Posterior vena cava (tissue), 2 donors: Measurements from ENCODE around the gene BPHL. TPM values are rescaled to one million over a fixed set of nuclear protein-coding genes. Genes with fewer than 3 reads are reported as not detected.
"Not testable (repeated sequence)": the region's sequence is repeated elsewhere in the genome, so short reads cannot be mapped to it uniquely, and the experiment has no call there.

ENCODE experiments used
- DNase-seq: peaks from one replicate; pipeline ENCODE4 v3.0.0-alpha.2; 2020; ENCODE audit warnings: low spot score
- intact Hi-C, 2 donors: fragments of 100-400 bp; cut with DNase I; formaldehyde crosslinking; loops; one replicate each; pipeline versions ENCODE4 v1.14.1 to v1.14.2; 2022 to 2023
- total RNA-seq, 2 donors: library from RNA; stranded (reverse); fragmentation: NEBNext Ultra II Directional; extraction: Animal tissue kit (Norgen Biotek cat#: 25700); gene quantifications; one replicate each; pipeline ENCODE4 v1.2.1, GENCODE V29; 2021
- donor health status: DM: yes; HTN: yes; CAD: no.
- donor health status: DM: yes; HTN: yes; CAD: no.

Gene BPHL
- total RNA-seq, 2 donors from 2014 or later = 9.0 to 11.0 TPM

DNA sequence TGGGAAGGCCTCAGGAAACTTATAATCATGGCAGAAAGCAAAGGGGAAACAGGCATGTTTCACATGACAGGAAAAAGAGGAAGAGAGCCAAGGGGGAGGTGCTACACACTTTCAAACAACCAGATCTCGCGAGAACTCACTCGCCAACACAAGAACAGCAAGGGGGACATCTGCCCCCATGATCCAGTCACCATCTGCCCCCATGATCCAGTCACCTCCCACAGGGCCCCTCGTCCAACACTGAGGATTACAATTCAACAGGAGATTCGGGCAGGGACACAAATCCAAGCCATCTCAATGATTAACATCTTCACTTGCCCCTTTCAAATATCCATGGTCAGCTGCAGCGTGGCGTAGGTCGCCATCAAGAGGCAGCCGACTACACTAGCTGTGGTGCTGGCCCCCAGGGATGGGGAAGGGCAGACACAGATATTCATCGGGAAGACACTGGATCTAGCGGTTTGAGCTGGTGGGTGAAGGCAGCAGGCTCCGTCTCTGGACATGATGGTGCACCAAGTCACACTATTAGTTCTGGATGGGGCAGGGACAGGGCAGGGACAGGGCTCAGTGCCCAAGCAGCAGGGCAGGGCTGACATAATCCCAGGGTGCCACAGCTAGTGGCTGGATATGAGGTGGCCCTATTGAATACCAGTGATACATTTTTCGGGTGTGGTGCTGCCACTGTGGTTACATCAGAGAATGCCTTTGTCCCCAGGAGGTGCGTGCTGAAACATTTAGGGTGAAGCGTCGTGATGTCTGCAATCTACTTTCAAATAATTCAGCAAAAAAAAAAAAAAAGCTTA lies 77.4 kb downstream of the BPHL start:
- DNase-seq = peak; percentile 20
- intact Hi-C loops = no loop called here

DNA sequence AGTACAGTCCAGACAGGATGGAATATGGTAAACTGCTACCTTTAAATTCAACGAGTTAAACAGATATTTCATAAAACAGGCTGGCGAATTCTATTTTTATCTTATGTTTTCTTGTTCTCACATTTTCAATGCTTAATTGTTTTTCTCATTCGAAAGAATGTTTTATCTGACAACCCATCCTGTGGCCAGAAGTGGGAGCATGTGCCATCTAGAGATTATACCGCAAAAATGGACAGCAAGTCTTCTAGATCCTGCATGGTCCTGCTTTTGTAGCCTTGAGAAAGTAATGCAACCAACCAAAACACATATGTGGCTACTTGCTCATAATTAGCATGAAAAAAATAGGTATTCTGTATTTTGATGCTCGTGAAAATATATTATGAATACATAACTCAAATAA lies 78.3 kb downstream of the BPHL start:
- intact Hi-C loops = no loop called here
- no peak for DNase-seq

GRCh38 chr6:3197734-3198133 lies 79.2 kb downstream of the BPHL start:
- intact Hi-C loops, DNase-seq: not testable (repeated sequence)

GRCh38 chr6:3199382-3199781 lies 80.9 kb downstream of the BPHL start:
- intact Hi-C loops = no loop called here
- DNase-seq = no peak

- DNase-seq = no peak
- intact Hi-C loops = no loop called here
Observed at GRCh38 chr6:3200682-3201081, 82.2 kb downstream of the BPHL start.

DNA sequence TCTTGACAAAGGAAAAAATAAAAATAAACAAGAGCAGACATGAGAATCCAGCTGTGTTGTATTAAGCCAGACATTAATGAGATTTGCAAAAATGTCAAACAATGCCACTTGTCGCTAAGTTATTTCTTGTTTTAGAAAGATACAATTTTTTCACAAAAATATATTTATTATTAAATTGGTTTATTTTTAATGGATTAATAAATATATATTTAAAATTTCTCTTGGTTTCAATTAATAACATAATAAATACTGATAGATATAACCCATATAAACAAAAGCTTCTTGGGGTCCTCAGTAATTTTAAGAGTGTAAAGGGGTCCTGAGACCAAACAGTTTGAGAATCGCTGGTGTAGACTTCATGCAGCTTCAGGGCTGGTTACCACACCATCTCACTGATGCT lies 82.9 kb downstream of the BPHL start:
- intact Hi-C loops = no loop called here
- no peak for DNase-seq

Other genes starting within 250 kb of the BPHL start
- 10 to 100 TPM in 1 of 2 donors, 1 to 10 TPM in 1; 9.9 to 12.8 TPM for gene SERPINB9, start 215.4 kb upstream of the BPHL start, total RNA-seq
- gene SERPINB6, start 147.1 kb upstream of the BPHL start, total RNA-seq = 10 to 100 TPM; 90.7 to 98.3 TPM
- 10 to 100 TPM; 27.7 to 42.4 TPM for gene NQO2, start 118.8 kb upstream of the BPHL start, total RNA-seq
- gene RIPK1, start 50.2 kb upstream of the BPHL start, total RNA-seq = 10 to 100 TPM; 19.9 to 20.3 TPM
- 10 to 100 TPM; 58.2 to 73.8 TPM for gene TUBB2A, start 38.8 kb downstream of the BPHL start, total RNA-seq
- gene TUBB2B, start 108.9 kb downstream of the BPHL start, total RNA-seq = 1 to 10 TPM; 3.0 to 5.7 TPM
- 10 to 100 TPM; 14.3 to 18.0 TPM for gene PSMG4, start 140.2 kb downstream of the BPHL start, total RNA-seq